ENCODE data around the gene HYAL2. TPM values are rescaled to one million over a fixed set of nuclear protein-coding genes. Genes with fewer than 3 reads are reported as not detected.

HYAL2 gene
- total RNA-seq, 1 experiment from 2014 or later: 29.6 TPM

DNA sequence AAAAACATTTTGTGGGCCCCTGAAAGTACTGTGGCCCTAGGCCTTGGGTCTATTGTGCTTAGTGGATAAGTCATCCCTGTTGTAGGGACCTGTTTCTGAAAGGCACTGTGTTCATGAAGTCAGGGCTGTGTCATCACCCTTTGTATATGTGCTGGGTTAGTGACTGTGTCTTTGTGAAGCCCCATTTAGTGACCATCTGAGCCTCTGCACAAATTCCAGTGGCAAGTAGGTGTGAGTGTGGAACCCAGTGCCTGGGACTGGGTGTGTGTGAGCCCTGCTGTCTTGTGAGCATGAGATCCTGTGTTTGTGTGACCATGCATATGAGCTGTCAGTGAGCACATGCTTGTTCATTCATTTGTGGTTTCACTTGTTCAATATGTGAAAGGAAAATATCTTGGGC is 17.9 kb downstream of the HYAL2 start:
- H3K27ac ChIP-seq: no peak overlapping the region
- BruUV-seq (replicated peaks): no TSS peak

DNA sequence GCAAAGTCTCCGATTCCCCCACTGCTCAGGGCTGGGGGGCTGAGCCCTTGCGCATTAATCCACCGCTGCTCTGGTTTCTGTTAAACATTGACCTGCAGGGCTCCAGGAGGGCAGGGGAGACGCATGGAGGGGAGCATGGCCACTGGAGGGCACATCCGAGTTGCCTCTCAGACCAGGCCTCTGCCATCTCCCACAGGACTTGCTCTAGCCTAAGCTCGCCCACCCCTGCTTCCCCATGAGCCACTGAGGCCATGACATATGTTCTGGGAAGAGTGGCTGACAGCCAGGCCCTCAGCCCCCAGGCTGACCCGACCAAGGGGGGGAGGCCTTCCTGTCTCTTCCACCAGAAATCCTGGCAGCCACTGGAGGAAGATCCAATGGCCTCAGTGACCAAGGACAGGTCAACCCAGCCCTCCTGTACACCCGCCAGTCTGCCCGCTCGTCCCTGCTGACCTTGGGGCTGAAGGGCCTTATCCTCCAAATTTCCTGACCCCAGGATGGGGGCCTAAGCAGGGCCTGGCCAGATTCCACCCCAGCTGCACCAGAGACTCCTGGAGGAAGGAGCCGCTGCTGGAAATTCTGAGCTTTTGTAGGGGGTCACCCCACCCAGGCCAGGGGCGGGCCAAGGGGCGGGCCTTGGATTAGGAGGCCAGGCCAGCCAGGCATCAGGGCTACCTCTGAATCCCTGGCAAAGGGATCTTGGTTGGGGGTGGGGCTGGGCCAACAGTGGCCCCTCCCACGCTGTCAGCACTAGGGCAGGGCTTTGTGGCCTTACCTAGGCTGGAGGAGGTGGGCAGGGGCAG is 19.3 kb downstream of the HYAL2 start, which contains the start of gene HYAL1:
Gene HYAL1 (minus strand): TSS at position 562 of the 803 bp plus-strand sequence. CDS start 618 bp downstream, outside the sequence.
- H4K20me1 ChIP-seq (ENCODE audit: insufficient read depth): no peaks in the 10 kb centered on the region
- peaks cover 4% of the 10 kb centered on the region; the same call in 1 of the 2 replicates for H3K9me3 ChIP-seq (ENCODE audit: insufficient read depth, low read depth)
- H3F3A ChIP-seq (ENCODE audit: insufficient read depth, low read depth): peaks cover 9% of the 10 kb centered on the region; the same call in 1 of the 2 replicates
- intact Hi-C loops (cut with micrococcal nuclease; ENCODE audit: unreplicated experiment): no loop called here
- H3K36me3 ChIP-seq (ENCODE audit: low read depth): no peaks in the 10 kb centered on the region
- TF ChIP-seq, protein P1, sequence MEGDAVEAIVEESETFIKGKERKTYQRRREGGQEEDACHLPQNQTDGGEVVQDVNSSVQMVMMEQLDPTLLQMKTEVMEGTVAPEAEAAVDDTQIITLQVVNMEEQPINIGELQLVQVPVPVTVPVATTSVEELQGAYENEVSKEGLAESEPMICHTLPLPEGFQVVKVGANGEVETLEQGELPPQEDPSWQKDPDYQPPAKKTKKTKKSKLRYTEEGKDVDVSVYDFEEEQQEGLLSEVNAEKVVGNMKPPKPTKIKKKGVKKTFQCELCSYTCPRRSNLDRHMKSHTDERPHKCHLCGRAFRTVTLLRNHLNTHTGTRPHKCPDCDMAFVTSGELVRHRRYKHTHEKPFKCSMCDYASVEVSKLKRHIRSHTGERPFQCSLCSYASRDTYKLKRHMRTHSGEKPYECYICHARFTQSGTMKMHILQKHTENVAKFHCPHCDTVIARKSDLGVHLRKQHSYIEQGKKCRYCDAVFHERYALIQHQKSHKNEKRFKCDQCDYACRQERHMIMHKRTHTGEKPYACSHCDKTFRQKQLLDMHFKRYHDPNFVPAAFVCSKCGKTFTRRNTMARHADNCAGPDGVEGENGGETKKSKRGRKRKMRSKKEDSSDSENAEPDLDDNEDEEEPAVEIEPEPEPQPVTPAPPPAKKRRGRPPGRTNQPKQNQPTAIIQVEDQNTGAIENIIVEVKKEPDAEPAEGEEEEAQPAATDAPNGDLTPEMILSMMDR (conservative IDR thresholded peaks at IDR 0.05): no peak
- TF ChIP-seq EZH2 (IDR thresholded peaks at IDR 0.05; ENCODE audit: low read depth): no peak
- POLR2A ChIA-PET (ENCODE audit: unreplicated experiment): interaction anchor here (0.6 to 0.8 kb wide), 4 partner anchors 14 to 136 kb away, joined by 3 to 7 read pairs (median 3); no protein-coding TSS in a partner anchor
- H3K27ac ChIP-seq: no peak within 1 kb of the TSS
- no peak within 1 kb of the TSS for H3K4me3 ChIP-seq
- peak in 1 of 2 experiments; percentile 37 for DNase-seq
- H2AFZ ChIP-seq: no peak within 1 kb of the TSS
- no TSS peak for BruUV-seq (replicated peaks)
- H3K27me3 ChIP-seq (ENCODE audit: insufficient read depth, low read depth): no peaks in the 10 kb centered on the region
- no peak within 1 kb of the TSS for H3K4me2 ChIP-seq
- CTCF ChIA-PET: interaction anchor here (0.6 to 1.1 kb wide), 4 partner anchors 13 to 246 kb away, joined by 3 to 4 read pairs (median 4); no protein-coding TSS in a partner anchor
- H3K79me2 ChIP-seq (ENCODE audit: low read depth): 0 out of 2 replicates have a peak, but pooled peaks cover 7% of the 10 kb centered on the region
- peaks cover 18% of the 10 kb centered on the region for H3K4me1 ChIP-seq (replicated peaks; ENCODE audit: insufficient read depth)
- H3K9me2 ChIP-seq (ENCODE audit: insufficient read depth): no peaks in the 10 kb centered on the region

More for the DNA sequence above, 17.9 kb downstream of the HYAL2 start:
- TF ChIP-seq, protein P1 (conservative IDR thresholded peaks at IDR 0.05): no peak
- TF ChIP-seq EZH2 (IDR thresholded peaks at IDR 0.05; ENCODE audit: low read depth): no peak
- Histone ChIP-seq H2AFZ (no peak overlapping the region), H3K9me3 (ENCODE audit: insufficient read depth, low read depth) (peaks cover 9% of the 10 kb centered on the region), H3K4me3 (no peak overlapping the region), H3K9me2 (ENCODE audit: insufficient read depth) (no peaks in the 10 kb centered on the region), H3F3A (ENCODE audit: insufficient read depth, low read depth) (peaks cover 9% of the 10 kb centered on the region; the same call in 1 of the 2 replicates), H4K20me1 (ENCODE audit: insufficient read depth) (no peaks in the 10 kb centered on the region), H3K36me3 (ENCODE audit: low read depth) (no peaks in the 10 kb centered on the region), H3K79me2 (ENCODE audit: low read depth) (no peaks in the 10 kb centered on the region), H3K4me2 (no peak overlapping the region), H3K27me3 (ENCODE audit: insufficient read depth, low read depth) (no peaks in the 10 kb centered on the region), H3K4me1 (replicated peaks; ENCODE audit: insufficient read depth) (peaks cover 13% of the 10 kb centered on the region)
- DNase-seq: no peak
- CTCF ChIA-PET: interaction anchor here (0.5 kb wide), 1 partner anchor 24 kb away, joined by 12 read pairs; no protein-coding TSS in a partner anchor
- intact Hi-C loops (cut with micrococcal nuclease; ENCODE audit: unreplicated experiment): no loop called here
- POLR2A ChIA-PET (ENCODE audit: unreplicated experiment): interaction anchor here (0.6 kb wide), 1 partner anchor 148 kb away, joined by 9 read pairs; no protein-coding TSS in a partner anchor

DNA sequence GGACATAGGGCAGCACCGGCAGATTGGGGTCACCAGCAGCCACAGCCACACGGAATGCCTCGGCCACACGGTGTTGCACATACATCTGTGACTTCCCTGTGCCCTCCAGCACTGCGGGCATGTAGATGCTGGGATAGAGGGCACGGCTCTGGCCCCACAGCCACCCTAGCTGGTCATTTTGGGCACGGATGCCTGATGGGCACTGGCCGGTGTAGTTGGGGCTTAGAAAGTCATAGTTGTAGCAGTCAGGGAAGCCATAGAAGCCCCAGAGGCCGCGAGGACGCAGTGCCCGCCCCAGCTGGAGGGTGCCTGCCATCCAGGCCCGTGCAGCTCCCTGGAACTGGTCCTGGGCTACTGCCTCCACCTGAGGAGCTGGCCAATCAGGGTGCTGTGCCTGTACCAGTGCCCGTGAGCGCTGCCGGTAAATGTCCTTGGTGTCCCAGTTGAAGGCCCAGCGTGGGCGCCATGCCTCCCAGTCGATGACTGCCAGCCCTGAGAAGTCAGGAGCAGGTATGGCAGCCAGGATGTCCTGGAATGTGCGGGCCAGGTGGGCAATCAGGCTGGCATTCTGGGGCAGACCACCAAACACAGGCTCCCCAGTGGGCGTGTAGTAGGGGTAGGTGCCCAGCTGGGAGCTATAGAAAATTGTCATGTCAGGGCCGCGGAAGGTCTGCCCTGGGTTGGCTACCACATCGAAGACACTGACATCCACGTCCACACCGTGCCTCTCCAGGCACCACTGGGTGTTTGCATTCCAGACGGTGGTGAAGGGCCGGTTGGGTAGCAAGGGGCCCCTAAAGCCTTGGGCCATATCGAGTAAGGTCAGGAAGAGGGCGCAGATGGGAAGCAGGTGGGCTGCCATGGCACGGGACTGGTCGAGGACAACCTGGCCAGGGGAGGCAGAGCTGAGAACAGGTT is 20.2 kb downstream of the HYAL2 start:
- Histone ChIP-seq H3K4me2 (no peak overlapping the region), H4K20me1 (ENCODE audit: insufficient read depth) (no peaks in the 10 kb centered on the region), H3K27me3 (ENCODE audit: insufficient read depth, low read depth) (no peaks in the 10 kb centered on the region), H3F3A (ENCODE audit: insufficient read depth, low read depth) (peaks cover 9% of the 10 kb centered on the region; the same call in 1 of the 2 replicates), H3K4me1 (replicated peaks; ENCODE audit: insufficient read depth) (peaks cover 20% of the 10 kb centered on the region), H2AFZ (no peak overlapping the region), H3K36me3 (ENCODE audit: low read depth) (no peaks in the 10 kb centered on the region), H3K4me3 (no peak overlapping the region), H3K27ac (no peak overlapping the region), H3K9me3 (ENCODE audit: insufficient read depth, low read depth) (no peaks in the 10 kb centered on the region), H3K9me2 (ENCODE audit: insufficient read depth) (no peaks in the 10 kb centered on the region), H3K79me2 (ENCODE audit: low read depth) (0 out of 2 replicates have a peak, but pooled peaks cover 10% of the 10 kb centered on the region)
- TF ChIP-seq, protein P1 (conservative IDR thresholded peaks at IDR 0.05): no peak
- TF ChIP-seq EZH2 (IDR thresholded peaks at IDR 0.05; ENCODE audit: low read depth): no peak
- POLR2A ChIA-PET (ENCODE audit: unreplicated experiment): interaction anchor here (0.7 to 0.8 kb wide), 2 partner anchors 15 to 135 kb away, joined by 3 to 7 read pairs; no protein-coding TSS in a partner anchor
- CTCF ChIA-PET: interaction anchor here (0.6 kb wide), 1 partner anchor 246 kb away, joined by 4 read pairs; no protein-coding TSS in a partner anchor
- intact Hi-C loops (cut with micrococcal nuclease; ENCODE audit: unreplicated experiment): no loop called here
- DNase-seq: no peak
- no TSS peak for BruUV-seq (replicated peaks)

All from PC-9 (cell line).